Measurements from ENCODE around the gene RRP15. TPM values are rescaled to one million over a fixed set of nuclear protein-coding genes. Genes with fewer than 3 reads are reported as not detected.

The RRP15 gene
- total and polyA plus RNA-seq, 9 of the 15 experiments (the other 6 are each of a cell fraction or from before 2014, with no cell fraction given): 9.5 to 58.1 (median 29.3) TPM

GRCh38 chr1:218344814-218345672, 60.0 kb downstream of the RRP15 start, which contains the start of gene TGFB2 (continued):
- TF ChIP-seq, protein P1, sequence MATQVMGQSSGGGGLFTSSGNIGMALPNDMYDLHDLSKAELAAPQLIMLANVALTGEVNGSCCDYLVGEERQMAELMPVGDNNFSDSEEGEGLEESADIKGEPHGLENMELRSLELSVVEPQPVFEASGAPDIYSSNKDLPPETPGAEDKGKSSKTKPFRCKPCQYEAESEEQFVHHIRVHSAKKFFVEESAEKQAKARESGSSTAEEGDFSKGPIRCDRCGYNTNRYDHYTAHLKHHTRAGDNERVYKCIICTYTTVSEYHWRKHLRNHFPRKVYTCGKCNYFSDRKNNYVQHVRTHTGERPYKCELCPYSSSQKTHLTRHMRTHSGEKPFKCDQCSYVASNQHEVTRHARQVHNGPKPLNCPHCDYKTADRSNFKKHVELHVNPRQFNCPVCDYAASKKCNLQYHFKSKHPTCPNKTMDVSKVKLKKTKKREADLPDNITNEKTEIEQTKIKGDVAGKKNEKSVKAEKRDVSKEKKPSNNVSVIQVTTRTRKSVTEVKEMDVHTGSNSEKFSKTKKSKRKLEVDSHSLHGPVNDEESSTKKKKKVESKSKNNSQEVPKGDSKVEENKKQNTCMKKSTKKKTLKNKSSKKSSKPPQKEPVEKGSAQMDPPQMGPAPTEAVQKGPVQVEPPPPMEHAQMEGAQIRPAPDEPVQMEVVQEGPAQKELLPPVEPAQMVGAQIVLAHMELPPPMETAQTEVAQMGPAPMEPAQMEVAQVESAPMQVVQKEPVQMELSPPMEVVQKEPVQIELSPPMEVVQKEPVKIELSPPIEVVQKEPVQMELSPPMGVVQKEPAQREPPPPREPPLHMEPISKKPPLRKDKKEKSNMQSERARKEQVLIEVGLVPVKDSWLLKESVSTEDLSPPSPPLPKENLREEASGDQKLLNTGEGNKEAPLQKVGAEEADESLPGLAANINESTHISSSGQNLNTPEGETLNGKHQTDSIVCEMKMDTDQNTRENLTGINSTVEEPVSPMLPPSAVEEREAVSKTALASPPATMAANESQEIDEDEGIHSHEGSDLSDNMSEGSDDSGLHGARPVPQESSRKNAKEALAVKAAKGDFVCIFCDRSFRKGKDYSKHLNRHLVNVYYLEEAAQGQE (IDR thresholded peaks at IDR 0.05; ENCODE audit: borderline replicate concordance): peak; percentile 16; the same call in 1 of the 2 replicates
- TF ChIP-seq, protein P1 (CRISPR knock-in tag; IDR thresholded peaks at IDR 0.05; ENCODE audit: low read depth): no peak
- TF ChIP-seq PKNOX1 (IDR thresholded peaks at IDR 0.05): peak; percentile 93
- TF ChIP-seq PHB (CRISPR knock-in tag; IDR thresholded peaks at IDR 0.05): no peak
- peak in 1 of 2 experiments; percentile 8; a peak in 1 of 4 replicates for TF ChIP-seq RCOR1 (IDR thresholded peaks at IDR 0.05; ENCODE audit: borderline replicate concordance in 1 of 2, low read depth in 2 of 2, low read length in 2 of 2)

Measured in K562 (cell line).